CD14-positive monocyte (primary cell): ENCODE measurements around the gene NT5E. TPM values are rescaled to one million over a fixed set of nuclear protein-coding genes. Genes with fewer than 3 reads are reported as not detected.

Experiments
- DNase-seq, 3 donors: peaks; one replicate each; pipeline ENCODE4 v3.0.0-alpha.2; 2011 to 2022
- H2AFZ ChIP-seq: 2 replicates; pipeline ENCODE4 v1.6.0; 2012; ENCODE audit warnings: mild to moderate bottlenecking, low read depth, low read length, inconsistent platforms; ENCODE audit not compliant: insufficient read depth, poor library complexity, severe bottlenecking
- H3K27ac ChIP-seq, 2 donors: 1 replicate in 1 of 2; 2 replicates in 1 of 2; pipeline ENCODE4 v1.5.1; 2012 to 2013; ENCODE audit warnings: low read length in 2 of 2, control low read depth in 1 of 2, inconsistent platforms in 1 of 2, low read depth in 1 of 2, mild to moderate bottlenecking in 1 of 2
- H3K27me3 ChIP-seq, 2 donors: one replicate each; pipeline versions ENCODE4 v1.6.0 to v1.6.1; 2011 to 2013; ENCODE audit warnings: low read length in 2 of 2; ENCODE audit not compliant: control insufficient read depth in 2 of 2, insufficient read depth in 2 of 2
- H3K36me3 ChIP-seq, 2 donors: replicated peaks in 1 of 2; 1 replicate in 1 of 2; 2 replicates in 1 of 2; pipeline versions ENCODE4 v1.5.1 to v1.6.1; 2012 to 2013; ENCODE audit warnings: low read length in 2 of 2, control low read depth in 1 of 2, inconsistent platforms in 1 of 2, mild to moderate bottlenecking in 1 of 2; ENCODE audit not compliant: insufficient read depth in 2 of 2, control insufficient read depth in 1 of 2
- H3K4me1 ChIP-seq, 2 donors: 1 replicate in 1 of 2; 2 replicates in 1 of 2; pipeline versions ENCODE4 v1.5.1 to v1.6.1; 2012 to 2013; ENCODE audit warnings: low read length in 2 of 2, control low read depth in 1 of 2, inconsistent platforms in 1 of 2, mild to moderate bottlenecking in 1 of 2, moderate library complexity in 1 of 2; ENCODE audit not compliant: insufficient read depth in 2 of 2, control insufficient read depth in 1 of 2
- H3K4me2 ChIP-seq: replicated peaks from 2 replicates; pipeline ENCODE3; 2012; ENCODE audit warnings: low read length, moderate library complexity, mild to moderate bottlenecking; ENCODE audit not compliant: poor library complexity, severe bottlenecking; ENCODE audit errors: extremely low read depth
- H3K4me3 ChIP-seq, 3 experiments: fragments of 200-600 bp in 1 of 3; sonication (generic) in 1 of 3; replicated peaks in 1 of 3; 1 replicate in 2 of 3; 2 replicates in 1 of 3; pipeline ENCODE4 v1.5.1; 2011 to 2013; ENCODE audit warnings: low read length in 3 of 3, mild to moderate bottlenecking in 3 of 3, control low read depth in 2 of 3, low read depth in 2 of 3, inconsistent platforms in 1 of 3, moderate library complexity in 1 of 3
- H3K79me2 ChIP-seq: 2 replicates; pipeline ENCODE4 v1.6.0; 2012; ENCODE audit warnings: mild to moderate bottlenecking, control low read depth, inconsistent platforms, low read length, moderate library complexity; ENCODE audit not compliant: insufficient read depth
- H3K9ac ChIP-seq: 2 replicates; pipeline ENCODE4 v1.6.0; 2017; ENCODE audit warnings: low read length, mild to moderate bottlenecking; ENCODE audit not compliant: insufficient read depth, poor library complexity, severe bottlenecking
- H3K9me3 ChIP-seq, 2 donors: replicated peaks in 1 of 2; 1 replicate in 1 of 2; 2 replicates in 1 of 2; pipeline versions ENCODE4 v1.5.1 to v1.6.1; 2012 to 2013; ENCODE audit warnings: low read length in 2 of 2, control low read depth in 1 of 2; ENCODE audit not compliant: control insufficient read depth in 1 of 2, insufficient read depth in 1 of 2
- H4K20me1 ChIP-seq: 2 replicates; pipeline ENCODE4 v1.6.0; 2012; ENCODE audit warnings: mild to moderate bottlenecking, low read length, control low read depth, moderate library complexity; ENCODE audit not compliant: insufficient read depth
- H3K27ac Mint-ChIP-seq, 7 donors: one replicate each; pipeline ENCODE4 v1.8.0; 2020; ENCODE audit warnings: mild to moderate bottlenecking in 7 of 7, mixed read lengths in 7 of 7, moderate library complexity in 6 of 7, inconsistent platforms in 2 of 7
- H3K27me3 Mint-ChIP-seq, 3 donors: one replicate each; pipeline ENCODE4 v1.8.0; 2021 to 2022; ENCODE audit warnings: low read depth in 3 of 3, mild to moderate bottlenecking in 3 of 3, mixed read lengths in 3 of 3, moderate library complexity in 3 of 3, inconsistent platforms in 1 of 3
- H3K36me3 Mint-ChIP-seq, 2 donors: one replicate each; pipeline ENCODE4 v1.8.0; 2020; ENCODE audit warnings: mixed read lengths in 2 of 2, inconsistent platforms in 1 of 2, mild to moderate bottlenecking in 1 of 2
- H3K4me1 Mint-ChIP-seq: one replicate; pipeline ENCODE4 v1.8.0; 2020; ENCODE audit warnings: mild to moderate bottlenecking, mixed read lengths
- H3K4me3 Mint-ChIP-seq, 2 donors: one replicate each; pipeline ENCODE4 v1.8.0; 2020; ENCODE audit warnings: mild to moderate bottlenecking in 2 of 2, mixed read lengths in 2 of 2, moderate library complexity in 1 of 2
- H3K9me3 Mint-ChIP-seq, 7 donors: one replicate each; pipeline ENCODE4 v1.8.0; 2020 to 2022; ENCODE audit warnings: mixed read lengths in 7 of 7, mild to moderate bottlenecking in 6 of 7, moderate library complexity in 6 of 7, inconsistent platforms in 2 of 7
- CTCF ChIP-seq: fragments of 200-600 bp; IDR thresholded peaks from one replicate; pipeline ENCODE4 v1.8.0; 2022; ENCODE audit warnings: antibody characterized with exemption, mild to moderate bottlenecking
- WGBS: methylation state at CpG from one replicate; pipeline ENCODE4 v1.1.5; 2013; ENCODE audit warnings: missing lambda C conversion rate; ENCODE audit not compliant: insufficient coverage; 5-methylcytosine and 5-hydroxymethylcytosine counted together
- intact Hi-C, 2 donors: fragments of 100-400 bp; cut with micrococcal nuclease; formaldehyde crosslinking; loops; one replicate each; pipeline versions ENCODE4 v1.15.0 to v1.15.1; 2023
- polyA plus RNA-seq, 3 donors: library from polyadenylated mRNA; depleted of rRNA in 1 of 3; unstranded in 2 of 3; stranded (reverse) in 1 of 3; fragments of 300-500 nt in 2 of 3; fragments of >200 nt in 1 of 3; fragmentation: Illumina TruSeq in 2 of 3; gene quantifications; 1 replicate in 2 of 3; 2 replicates in 1 of 3; pipeline ENCODE4 v1.2.3, GENCODE V29; 2012 to 2021

Gene NT5E
- polyA plus RNA-seq, 3 donors = 0.14 to 0.18 TPM; not detected in 1

GRCh38 chr6:85405853-85406198 lies 44.1 kb upstream of the NT5E start:
- DNase-seq = no peak
- no peaks in the 10 kb centered on the region for H3K79me2 ChIP-seq
- Mint-ChIP-seq H3K4me1 (no peaks in the 10 kb centered on the region), H3K27ac (no peak overlapping the region), H3K27me3 (peaks cover 4 to 8% (median 8%) of the 10 kb centered on the region in 3 donors), H3K9me3 (no peaks in the 10 kb centered on the region), H3K36me3 (no peaks in the 10 kb centered on the region), H3K4me3 (no peak overlapping the region)
- H3K36me3 ChIP-seq = no peaks in the 10 kb centered on the region
- WGBS = no CpG with 5 or more reads among the region's 2 CpGs
- no peaks in the 10 kb centered on the region for H3K9me3 ChIP-seq
- H3K27me3 ChIP-seq = no peaks in the 10 kb centered on the region
- H3K9ac ChIP-seq = no peak overlapping the region
- no peaks in the 10 kb centered on the region for H3K4me1 ChIP-seq
- TF ChIP-seq CTCF = no peak
- no peaks in the 10 kb centered on the region for H4K20me1 ChIP-seq
- no peak overlapping the region for H3K4me2 ChIP-seq
- no peak overlapping the region for H2AFZ ChIP-seq
- intact Hi-C loops = no loop called here
- H3K27ac ChIP-seq = no peak overlapping the region
- H3K4me3 ChIP-seq = no peak overlapping the region

- Mint-ChIP-seq H3K27me3 (peaks cover 4 to 10% (median 8%) of the 10 kb centered on the region in 3 donors), H3K4me1 (no peaks in the 10 kb centered on the region), H3K4me3 (no peak overlapping the region), H3K27ac (no peak overlapping the region), H3K9me3 (peaks cover 0 to 3% (median 0%) of the 10 kb centered on the region in 7 donors), H3K36me3 (no peaks in the 10 kb centered on the region)
- H3K79me2 ChIP-seq = no peaks in the 10 kb centered on the region
- H3K4me2 ChIP-seq = no peak overlapping the region
- WGBS = 84% methylated on average over 4 of the region's 5 CpGs
- H3K27me3 ChIP-seq = no peaks in the 10 kb centered on the region
- H3K9ac ChIP-seq = no peak overlapping the region
- no peaks in the 10 kb centered on the region for H3K36me3 ChIP-seq
- no peak overlapping the region for H3K4me3 ChIP-seq
- DNase-seq = no peak
- no peaks in the 10 kb centered on the region for H3K9me3 ChIP-seq
- no peaks in the 10 kb centered on the region for H4K20me1 ChIP-seq
- TF ChIP-seq CTCF = no peak
- H2AFZ ChIP-seq = no peak overlapping the region
- intact Hi-C loops = no loop called here
- H3K27ac ChIP-seq = no peak overlapping the region
- H3K4me1 ChIP-seq = no peaks in the 10 kb centered on the region
These were observed 43.2 kb upstream of the NT5E start for GRCh38 chr6:85406641-85407075.
